Keratinocyte (primary cell): Measurements from ENCODE around the gene BCL2. TPM values are rescaled to one million over a fixed set of nuclear protein-coding genes. Genes with fewer than 3 reads are reported as not detected.

ENCODE experiments used
- DNase-seq: peaks from one replicate; pipeline ENCODE4 v3.0.0-alpha.2; 2011; ENCODE audit warnings: low read depth, missing footprints, low spot score
- FAIRE-seq: peaks from 2 replicates; lab custom pipeline; 2011; peaks lifted over from hg19 to GRCh38; lab: Jason Lieb, UNC
- H2AFZ ChIP-seq: 2 replicates; pipeline ENCODE4 v1.6.0; 2012; ENCODE audit warnings: low read length, control low read depth, inconsistent platforms; ENCODE audit not compliant: control insufficient read depth
- H3K27ac ChIP-seq: 2 replicates; pipeline ENCODE4 v1.5.1; 2011; ENCODE audit warnings: low read length; ENCODE audit not compliant: control insufficient read depth, insufficient read depth
- H3K27me3 ChIP-seq: 3 replicates; pipeline ENCODE4 v1.6.0; 2011; ENCODE audit warnings: low read length; ENCODE audit not compliant: control insufficient read depth, insufficient read depth; ENCODE audit errors: extremely low read depth
- H3K36me3 ChIP-seq, 2 experiments: 2 replicates in 1 of 2; 3 replicates in 1 of 2; pipeline ENCODE4 v1.5.1; 2011; ENCODE audit warnings: low read length in 2 of 2, mild to moderate bottlenecking in 1 of 2; ENCODE audit not compliant: control insufficient read depth in 2 of 2, insufficient read depth in 2 of 2; ENCODE audit errors: extremely low read depth in 1 of 2
- H3K4me1 ChIP-seq: 3 replicates; pipeline ENCODE4 v1.5.1; 2011; ENCODE audit warnings: low read length; ENCODE audit not compliant: control insufficient read depth, insufficient read depth; ENCODE audit errors: extremely low read depth
- H3K4me2 ChIP-seq: 3 replicates; pipeline ENCODE4 v1.6.0; 2011; ENCODE audit warnings: low read depth, low read length; ENCODE audit not compliant: control insufficient read depth, insufficient read depth; ENCODE audit errors: extremely low read depth
- H3K4me3 ChIP-seq, 3 experiments: fragments of 200-600 bp in 1 of 3; sonication (generic) in 1 of 3; 2 replicates in 2 of 3; 3 replicates in 1 of 3; pipeline ENCODE4 v1.5.1; 2011 to 2016; ENCODE audit warnings: low read length in 3 of 3, mild to moderate bottlenecking in 3 of 3, control low read depth in 2 of 3, inconsistent platforms in 1 of 3, low read depth in 1 of 3, mixed read lengths in 1 of 3, mixed run types in 1 of 3, moderate library complexity in 1 of 3; ENCODE audit not compliant: control insufficient read depth in 2 of 3, insufficient read depth in 2 of 3; ENCODE audit errors: extremely low read depth in 1 of 3
- H3K79me2 ChIP-seq: 2 replicates; pipeline ENCODE4 v1.6.0; 2012; ENCODE audit warnings: low read length; ENCODE audit not compliant: control insufficient read depth, insufficient read depth
- H3K9ac ChIP-seq: 3 replicates; pipeline ENCODE4 v1.6.0; 2011; ENCODE audit warnings: low read length; ENCODE audit not compliant: control insufficient read depth, insufficient read depth; ENCODE audit errors: extremely low read depth
- H3K9me1 ChIP-seq: 3 replicates; pipeline ENCODE4 v1.6.0; 2011; ENCODE audit warnings: low read length; ENCODE audit not compliant: control insufficient read depth, insufficient read depth; ENCODE audit errors: extremely low read depth
- H3K9me3 ChIP-seq: 2 replicates; pipeline ENCODE4 v1.5.1; 2012; ENCODE audit warnings: low read depth, low read length; ENCODE audit not compliant: control insufficient read depth
- H4K20me1 ChIP-seq: 3 replicates; pipeline ENCODE4 v1.6.0; 2011; ENCODE audit warnings: low read length; ENCODE audit not compliant: control insufficient read depth, insufficient read depth; ENCODE audit errors: extremely low read depth
- EZH2 ChIP-seq: IDR thresholded peaks from one replicate; pipeline ENCODE4 v1.6.1; 2012; ENCODE audit warnings: inconsistent platforms, mild to moderate bottlenecking, low read length, moderate library complexity
- dilution Hi-C: fragments of 300-500 bp; cut with MboI; formaldehyde crosslinking; loops from one replicate; pipeline ENCODE4 v1.7.0; 2020; ENCODE audit warnings: low sequenced_read_pairs; ENCODE audit not compliant: extremely low pct_ligation_motif_present
- polyA plus RNA-seq, 5 experiments: library from polyadenylated mRNA; depleted of rRNA in 3 of 5; stranded (reverse) in 3 of 5; stranded (forward) in 1 of 5; unstranded in 1 of 5; fragments of >200 nt; gene quantifications; 1 replicate in 1 of 5; 2 replicates in 3 of 5; 3 replicates in 1 of 5; pipeline versions ENCODE4 v1.2.1 to v1.2.3, GENCODE V29; 2011 to 2012; ENCODE audit warnings: missing spikeins in 2 of 5, low read depth in 1 of 5, low replicate concordance in 1 of 5
- TF ChIP-seq, protein P1 (sequence below), 3 experiments: IDR thresholded peaks in 1 of 3; conservative IDR thresholded peaks in 1 of 3; optimal IDR thresholded peaks in 1 of 3; 2 replicates in 2 of 3; 3 replicates in 1 of 3; pipeline versions ENCODE3 to v1.5.1; 2011; ENCODE audit warnings: low read length in 3 of 3, mild to moderate bottlenecking in 3 of 3, moderate library complexity in 2 of 3, control low read depth in 1 of 3, inconsistent platforms in 1 of 3; ENCODE audit not compliant: insufficient read depth in 2 of 3; ENCODE audit errors: extremely low read depth in 1 of 3

The BCL2 gene
- polyA plus RNA-seq, 1 donor (not counting 4 experiments of a cell fraction or from before 2014, with no cell fraction given), result 0.30 TPM

DNA sequence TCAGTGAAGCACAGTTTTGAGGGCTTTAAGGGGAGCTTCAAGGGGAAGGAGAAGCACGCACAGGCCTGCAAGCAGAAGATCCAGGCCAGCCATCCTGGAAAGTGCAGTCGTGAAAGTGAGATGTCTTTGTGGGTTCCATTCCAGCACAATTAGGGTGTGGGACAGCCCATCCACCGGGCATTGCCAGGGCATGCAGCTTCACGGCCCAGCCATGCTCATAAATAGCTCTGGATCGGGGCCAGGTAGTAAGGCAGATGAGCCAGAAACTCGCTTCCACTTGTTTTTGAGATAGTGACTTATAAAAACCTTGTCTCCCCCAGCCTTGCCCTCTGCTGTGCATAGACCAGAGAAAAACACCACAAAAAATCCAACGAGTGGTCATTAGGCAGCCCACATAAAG is 26.5 kb upstream of the BCL2 start:
- Histone ChIP-seq H3K4me1 (peaks cover 36% of the 10 kb centered on the region), H3K9ac (peak overlapping the region; percentile 83), H3K4me3 (peak overlapping the region; percentile 17 to 63 (median 60)), H3K9me1 (peaks cover 9% of the 10 kb centered on the region), H3K27me3 (no peaks in the 10 kb centered on the region), H3K4me2 (peak overlapping the region; percentile 97), H3K36me3 (peaks cover 27 to 31% of the 10 kb centered on the region in 2 experiments), H3K79me2 (peaks cover 23% of the 10 kb centered on the region), H3K9me3 (no peaks in the 10 kb centered on the region), H4K20me1 (no peaks in the 10 kb centered on the region), H2AFZ (peak overlapping the region; percentile 50), H3K27ac (peak overlapping the region; percentile 98)
- DNase-seq (peak; percentile 92), FAIRE-seq (peak; percentile 100)
- TF ChIP-seq, protein P1, sequence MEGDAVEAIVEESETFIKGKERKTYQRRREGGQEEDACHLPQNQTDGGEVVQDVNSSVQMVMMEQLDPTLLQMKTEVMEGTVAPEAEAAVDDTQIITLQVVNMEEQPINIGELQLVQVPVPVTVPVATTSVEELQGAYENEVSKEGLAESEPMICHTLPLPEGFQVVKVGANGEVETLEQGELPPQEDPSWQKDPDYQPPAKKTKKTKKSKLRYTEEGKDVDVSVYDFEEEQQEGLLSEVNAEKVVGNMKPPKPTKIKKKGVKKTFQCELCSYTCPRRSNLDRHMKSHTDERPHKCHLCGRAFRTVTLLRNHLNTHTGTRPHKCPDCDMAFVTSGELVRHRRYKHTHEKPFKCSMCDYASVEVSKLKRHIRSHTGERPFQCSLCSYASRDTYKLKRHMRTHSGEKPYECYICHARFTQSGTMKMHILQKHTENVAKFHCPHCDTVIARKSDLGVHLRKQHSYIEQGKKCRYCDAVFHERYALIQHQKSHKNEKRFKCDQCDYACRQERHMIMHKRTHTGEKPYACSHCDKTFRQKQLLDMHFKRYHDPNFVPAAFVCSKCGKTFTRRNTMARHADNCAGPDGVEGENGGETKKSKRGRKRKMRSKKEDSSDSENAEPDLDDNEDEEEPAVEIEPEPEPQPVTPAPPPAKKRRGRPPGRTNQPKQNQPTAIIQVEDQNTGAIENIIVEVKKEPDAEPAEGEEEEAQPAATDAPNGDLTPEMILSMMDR (optimal IDR thresholded peaks at IDR 0.05 in 1 of 3, IDR thresholded peaks at IDR 0.05 in 1 of 3, conservative IDR thresholded peaks at IDR 0.05 in 1 of 3; ENCODE audit: extremely low read depth in 1 of 3, insufficient read depth in 2 of 3, low read length in 3 of 3), result no peak
- TF ChIP-seq EZH2, result no peak
- dilution Hi-C loops, result no loop called here

DNA sequence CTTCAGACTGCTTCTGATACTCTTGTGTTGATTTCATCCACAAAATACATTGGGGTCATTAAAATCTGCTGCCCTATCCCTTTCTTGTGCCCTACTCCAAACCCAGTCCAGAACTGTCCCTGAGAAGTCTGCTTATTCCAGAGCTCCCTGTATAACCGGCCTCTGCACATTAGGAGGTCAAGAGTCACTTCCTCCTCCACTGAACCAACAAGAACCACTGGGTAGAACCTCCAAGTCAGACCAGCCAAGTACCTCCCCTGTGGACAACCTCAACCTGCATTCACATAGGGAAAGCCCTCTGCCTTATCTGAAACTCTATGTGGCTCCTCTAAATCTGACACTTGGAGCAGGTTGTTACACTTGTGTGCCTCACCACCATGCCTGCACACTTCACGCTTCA is 25.3 kb upstream of the BCL2 start:
- Histone ChIP-seq H3K27me3 (no peaks in the 10 kb centered on the region), H3K9me3 (no peaks in the 10 kb centered on the region), H3K36me3 (peaks cover 24 to 26% of the 10 kb centered on the region in 2 experiments), H3K27ac (no peak overlapping the region), H3K4me3 (no peak overlapping the region), H3K9me1 (peaks cover 9% of the 10 kb centered on the region), H3K4me1 (peaks cover 36% of the 10 kb centered on the region), H3K9ac (no peak overlapping the region), H2AFZ (no peak overlapping the region), H3K4me2 (no peak overlapping the region), H3K79me2 (peaks cover 22% of the 10 kb centered on the region), H4K20me1 (no peaks in the 10 kb centered on the region)
- peak; percentile 9 for FAIRE-seq
- dilution Hi-C loops, result no loop called here
- no peak for TF ChIP-seq EZH2
- TF ChIP-seq, protein P1 (optimal IDR thresholded peaks at IDR 0.05 in 1 of 3, IDR thresholded peaks at IDR 0.05 in 1 of 3, conservative IDR thresholded peaks at IDR 0.05 in 1 of 3; ENCODE audit: extremely low read depth in 1 of 3, insufficient read depth in 2 of 3, low read length in 3 of 3), result no peak
- DNase-seq, result no peak
